Measurements from ENCODE around the gene EFNB2.

Gene EFNB2

GRCh38 chr13:106484537-106485193 is 50.8 kb downstream of the EFNB2 start:
- H3K4me3 ChIP-seq (replicated peaks; ENCODE audit: low read depth, low read length) = peak overlapping the region; percentile 2
- TF ChIP-seq, protein P1, sequence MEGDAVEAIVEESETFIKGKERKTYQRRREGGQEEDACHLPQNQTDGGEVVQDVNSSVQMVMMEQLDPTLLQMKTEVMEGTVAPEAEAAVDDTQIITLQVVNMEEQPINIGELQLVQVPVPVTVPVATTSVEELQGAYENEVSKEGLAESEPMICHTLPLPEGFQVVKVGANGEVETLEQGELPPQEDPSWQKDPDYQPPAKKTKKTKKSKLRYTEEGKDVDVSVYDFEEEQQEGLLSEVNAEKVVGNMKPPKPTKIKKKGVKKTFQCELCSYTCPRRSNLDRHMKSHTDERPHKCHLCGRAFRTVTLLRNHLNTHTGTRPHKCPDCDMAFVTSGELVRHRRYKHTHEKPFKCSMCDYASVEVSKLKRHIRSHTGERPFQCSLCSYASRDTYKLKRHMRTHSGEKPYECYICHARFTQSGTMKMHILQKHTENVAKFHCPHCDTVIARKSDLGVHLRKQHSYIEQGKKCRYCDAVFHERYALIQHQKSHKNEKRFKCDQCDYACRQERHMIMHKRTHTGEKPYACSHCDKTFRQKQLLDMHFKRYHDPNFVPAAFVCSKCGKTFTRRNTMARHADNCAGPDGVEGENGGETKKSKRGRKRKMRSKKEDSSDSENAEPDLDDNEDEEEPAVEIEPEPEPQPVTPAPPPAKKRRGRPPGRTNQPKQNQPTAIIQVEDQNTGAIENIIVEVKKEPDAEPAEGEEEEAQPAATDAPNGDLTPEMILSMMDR (IDR thresholded peaks at IDR 0.05; ENCODE audit: low read length, missing control alignments) = no peak
- DNase-seq (ENCODE audit: low read depth) = peak; percentile 74

GRCh38 chr13:106484084-106484483 is 51.4 kb downstream of the EFNB2 start:
- H3K4me3 ChIP-seq (replicated peaks; ENCODE audit: low read depth, low read length) = no peak overlapping the region
- DNase-seq (ENCODE audit: low read depth) = no peak
- TF ChIP-seq, protein P1 (IDR thresholded peaks at IDR 0.05; ENCODE audit: low read length, missing control alignments) = no peak

GRCh38 chr13:106481919-106482318 is 53.5 kb downstream of the EFNB2 start:
- H3K4me3 ChIP-seq (replicated peaks; ENCODE audit: low read depth, low read length) = no peak overlapping the region
- TF ChIP-seq, protein P1 (IDR thresholded peaks at IDR 0.05; ENCODE audit: low read length, missing control alignments) = no peak
- no peak for DNase-seq (ENCODE audit: low read depth)

DNA sequence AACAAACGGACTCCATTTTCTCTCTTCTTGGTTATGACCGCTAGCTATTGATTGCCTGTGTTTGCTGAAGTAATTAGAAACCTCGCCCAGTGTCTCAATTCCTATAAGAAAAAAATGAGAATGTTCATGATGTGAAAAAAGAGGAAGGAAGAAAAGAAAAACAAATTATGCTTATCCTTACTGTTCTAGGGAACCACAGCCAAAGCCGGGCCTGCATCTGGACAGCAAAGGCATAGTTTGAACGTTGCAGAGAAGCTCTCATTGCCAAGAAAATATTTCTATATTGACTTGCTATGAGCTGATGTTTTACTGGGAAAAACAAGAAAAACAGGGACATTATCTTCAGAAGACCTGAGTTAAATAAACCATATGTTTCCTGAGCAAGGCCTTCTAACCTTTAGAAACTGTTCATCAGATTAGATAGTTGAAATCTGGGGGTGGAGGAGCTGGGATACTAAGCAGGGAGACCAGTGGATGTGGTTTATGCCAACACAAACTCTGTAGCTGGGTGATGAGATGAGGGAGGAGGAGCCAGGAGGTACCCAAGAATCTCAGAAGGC is 55.0 kb downstream of the EFNB2 start:
- DNase-seq (ENCODE audit: low read depth) = no peak
- no peak overlapping the region for H3K4me3 ChIP-seq (replicated peaks; ENCODE audit: low read depth, low read length)
- TF ChIP-seq, protein P1 (IDR thresholded peaks at IDR 0.05; ENCODE audit: low read length, missing control alignments) = no peak

DNA sequence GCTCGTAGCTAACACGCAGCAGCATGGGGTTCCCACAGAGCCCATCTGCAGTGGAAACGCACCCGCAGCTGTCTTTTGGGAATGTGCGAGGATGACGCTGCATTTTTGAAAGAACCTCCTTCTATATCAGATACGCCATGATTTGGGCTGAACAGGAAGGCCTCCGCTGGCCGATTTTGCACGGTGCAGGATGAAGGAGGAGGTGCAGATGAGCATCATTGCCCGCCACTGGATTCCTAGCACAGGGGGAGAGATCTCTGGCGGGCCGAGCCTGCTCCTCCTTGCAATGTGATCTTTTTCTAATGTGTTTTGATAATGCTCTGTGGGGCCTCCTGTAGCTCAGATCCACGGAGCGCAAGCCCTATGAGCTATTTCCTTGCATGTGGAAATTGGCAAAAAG is 55.5 kb downstream of the EFNB2 start:
- TF ChIP-seq, protein P1 (IDR thresholded peaks at IDR 0.05; ENCODE audit: low read length, missing control alignments) = no peak
- H3K4me3 ChIP-seq (replicated peaks; ENCODE audit: low read depth, low read length) = no peak overlapping the region
- no peak for DNase-seq (ENCODE audit: low read depth)

GRCh38 chr13:106478116-106478515 is 57.3 kb downstream of the EFNB2 start:
- DNase-seq (ENCODE audit: low read depth) = no peak
- TF ChIP-seq, protein P1 (IDR thresholded peaks at IDR 0.05; ENCODE audit: low read length, missing control alignments) = no peak
- no peak overlapping the region for H3K4me3 ChIP-seq (replicated peaks; ENCODE audit: low read depth, low read length)

GRCh38 chr13:106477303-106477702 is 58.2 kb downstream of the EFNB2 start:
- no peak for DNase-seq (ENCODE audit: low read depth)
- no peak overlapping the region for H3K4me3 ChIP-seq (replicated peaks; ENCODE audit: low read depth, low read length)
- TF ChIP-seq, protein P1 (IDR thresholded peaks at IDR 0.05; ENCODE audit: low read length, missing control alignments) = no peak

Data from fibroblast of pulmonary artery (primary cell).